ENCODE data around the gene RASGRF2. TPM values are rescaled to one million over a fixed set of nuclear protein-coding genes. Genes with fewer than 3 reads are reported as not detected.
"Not testable (repeated sequence)": the region's sequence is repeated elsewhere in the genome, so short reads cannot be mapped to it uniquely, and the experiment has no call there.

RASGRF2 gene
- polyA plus RNA-seq, 3 donors: 1.8 to 2.4 (median 2.1) TPM

GRCh38 chr5:81239613-81240012 lies 279.4 kb downstream of the RASGRF2 start:
- no peak for DNase-seq (ENCODE audit: extremely low read depth in 1 of 11, low read depth in 9 of 11, low spot score in 4 of 11)

DNA sequence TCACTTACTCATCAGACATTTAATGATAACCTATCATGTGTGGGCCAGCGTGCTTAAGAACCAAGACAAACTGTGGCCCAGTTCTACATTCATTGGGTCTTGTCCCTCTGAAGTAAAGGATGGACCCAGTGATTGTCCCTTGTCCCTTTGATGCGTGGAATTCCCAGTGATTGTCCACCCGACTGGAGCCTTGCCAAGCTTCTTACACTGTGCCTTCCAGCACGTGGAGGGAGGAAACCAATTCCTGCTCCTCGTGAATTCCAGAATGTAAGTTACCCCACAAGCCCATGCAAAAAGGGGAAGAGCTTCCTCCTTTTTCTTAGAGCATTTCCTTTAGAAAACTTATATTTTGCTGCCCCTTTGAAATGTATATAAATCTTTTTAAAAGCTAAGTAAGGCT lies 280.8 kb downstream of the RASGRF2 start:
- no peak for DNase-seq (ENCODE audit: extremely low read depth in 1 of 11, low read depth in 9 of 11, low spot score in 4 of 11)

DNA sequence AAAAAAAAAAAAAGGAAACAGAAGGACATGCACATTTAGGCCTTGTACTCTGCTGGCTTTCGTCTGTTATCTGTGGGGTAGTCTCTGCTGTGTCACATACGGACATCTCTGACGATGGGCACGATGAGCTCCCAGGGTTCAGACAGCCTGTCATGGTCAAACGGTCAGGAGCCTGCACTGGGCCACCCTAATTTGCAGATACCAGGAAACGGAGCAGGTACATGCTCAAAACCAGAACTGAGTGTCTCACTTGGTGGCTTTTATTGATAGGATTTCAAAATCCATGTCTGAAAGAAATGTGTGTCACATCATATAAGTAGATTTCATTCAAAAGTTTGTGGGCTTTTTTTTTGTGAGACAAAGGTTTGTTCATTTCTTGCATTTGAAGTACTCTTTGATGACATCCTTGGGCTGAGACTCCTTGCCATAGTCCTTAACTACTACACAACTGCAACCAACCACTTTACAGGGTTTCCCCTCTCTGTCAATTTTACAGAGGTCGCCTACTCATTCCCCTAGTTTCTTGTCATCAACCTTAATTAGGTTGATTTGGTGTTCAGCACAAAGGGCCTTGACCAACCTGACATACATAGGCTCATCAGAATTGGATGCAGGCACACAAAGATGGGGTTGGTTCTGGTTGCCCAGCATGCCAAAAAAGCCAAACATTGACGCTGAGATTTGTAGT lies 281.9 kb downstream of the RASGRF2 start:
- DNase-seq (ENCODE audit: extremely low read depth in 1 of 11, low read depth in 9 of 11, low spot score in 4 of 11): no peak

- no peak for DNase-seq (ENCODE audit: extremely low read depth in 1 of 11, low read depth in 9 of 11, low spot score in 4 of 11)
Measured at GRCh38 chr5:81242906-81243436, 282.8 kb downstream of the RASGRF2 start.

DNA sequence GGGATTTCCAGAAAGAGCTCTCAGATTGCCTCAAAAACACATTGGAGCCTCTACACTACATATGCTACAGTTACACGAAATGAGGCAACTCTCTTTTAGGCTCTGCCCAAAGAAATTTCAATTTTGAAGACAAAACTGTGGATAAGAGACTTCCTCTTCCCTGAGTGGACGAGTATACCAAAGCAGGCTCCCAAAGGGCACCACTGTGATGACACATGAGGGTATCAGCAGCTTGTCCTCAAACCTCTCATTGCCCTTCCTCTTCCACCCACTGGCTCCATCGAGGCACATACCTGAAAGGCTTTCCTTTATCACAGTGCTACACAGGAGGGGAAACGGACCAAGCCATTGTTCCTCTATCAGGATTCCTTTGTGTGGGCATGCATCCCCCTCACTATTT lies 284.3 kb downstream of the RASGRF2 start:
- DNase-seq (ENCODE audit: extremely low read depth in 1 of 11, low read depth in 9 of 11, low spot score in 4 of 11): no peak

DNA sequence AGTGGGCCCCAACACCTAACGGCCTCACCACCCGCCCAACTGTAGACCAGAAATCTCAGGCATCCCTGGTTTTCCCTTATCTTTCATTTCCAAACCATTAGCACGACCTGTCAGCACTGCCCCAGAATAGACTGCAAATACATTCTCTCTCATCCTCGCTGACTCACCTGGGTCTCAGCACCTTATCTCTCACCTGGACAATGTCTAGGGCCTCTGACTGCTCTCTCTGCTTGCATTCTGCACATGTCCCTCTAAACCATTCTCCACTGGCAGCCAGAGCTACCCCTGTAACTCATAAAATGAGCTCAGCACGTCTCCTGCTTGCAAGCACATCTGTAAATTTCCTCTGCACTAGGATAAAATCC lies 285.7 kb downstream of the RASGRF2 start:
- DNase-seq (ENCODE audit: extremely low read depth in 1 of 11, low read depth in 9 of 11, low spot score in 4 of 11): no peak

DNA sequence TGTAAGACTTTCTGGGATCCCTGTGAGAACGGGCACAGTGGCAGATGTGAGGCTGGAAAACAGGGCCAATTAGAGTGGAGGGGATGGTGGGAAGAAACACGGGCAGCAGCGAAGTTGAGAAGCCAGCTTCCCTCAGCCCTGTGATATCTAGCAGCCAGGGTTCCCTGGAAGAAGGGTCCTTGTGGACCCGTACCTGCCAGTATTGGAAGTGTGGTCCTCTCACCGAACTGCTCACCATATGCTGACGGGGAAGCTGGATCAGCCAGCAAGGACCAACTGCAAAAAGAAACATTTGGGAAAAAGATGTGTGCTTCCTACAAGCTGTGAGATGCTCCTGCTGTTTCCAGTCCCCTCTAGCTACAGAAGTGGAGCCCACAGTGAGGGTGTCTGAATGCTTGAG lies 286.5 kb downstream of the RASGRF2 start:
- DNase-seq (ENCODE audit: extremely low read depth in 1 of 11, low read depth in 9 of 11, low spot score in 4 of 11): no peak

DNA sequence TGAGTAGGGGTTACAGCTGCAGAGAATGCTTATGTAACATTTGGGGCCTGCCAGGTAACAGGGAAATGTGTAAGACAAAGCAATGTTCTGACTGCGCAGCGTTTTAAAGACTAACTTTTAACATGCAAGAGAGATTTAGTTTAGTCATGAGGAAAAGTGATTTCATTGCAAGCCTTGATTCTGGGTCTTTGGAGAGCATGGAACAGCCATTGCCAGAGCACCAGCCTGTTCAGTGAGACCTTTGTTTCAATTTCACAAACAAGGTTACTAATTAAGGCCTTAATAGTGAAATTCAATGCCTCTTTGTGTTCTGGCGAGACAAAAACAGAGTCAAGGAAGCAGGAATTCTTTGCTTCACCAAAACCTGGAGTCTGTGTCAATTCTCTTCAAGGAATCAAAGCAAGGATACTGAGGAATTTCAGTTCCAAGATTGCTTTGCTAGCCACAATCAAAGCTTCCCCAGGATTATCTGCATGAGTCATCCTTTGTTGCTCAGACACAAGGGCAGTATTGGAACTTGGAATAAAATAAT lies 287.3 kb downstream of the RASGRF2 start:
- no peak for DNase-seq (ENCODE audit: extremely low read depth in 1 of 11, low read depth in 9 of 11, low spot score in 4 of 11)

- DNase-seq (ENCODE audit: extremely low read depth in 1 of 11, low read depth in 9 of 11, low spot score in 4 of 11): no peak
Measured at GRCh38 chr5:81249240-81249639, 289.1 kb downstream of the RASGRF2 start.

DNA sequence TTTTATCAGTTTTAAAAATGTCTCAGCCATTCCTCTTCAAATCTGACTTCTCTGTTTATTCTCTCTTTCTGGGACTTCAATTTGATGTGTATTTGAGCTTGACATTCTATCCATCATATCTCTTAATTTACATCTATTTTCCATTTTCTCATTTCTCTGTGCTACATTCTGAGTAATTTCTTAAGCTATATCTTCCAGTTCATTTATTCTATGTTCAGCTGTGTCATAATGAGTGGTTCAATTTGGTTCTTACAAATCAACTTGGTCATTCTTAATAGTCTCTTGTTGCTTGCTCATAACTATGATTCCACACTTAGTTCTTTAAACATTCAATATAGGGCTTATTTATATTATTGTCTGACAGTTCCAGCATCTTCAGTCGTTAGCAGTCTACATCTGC lies 289.8 kb downstream of the RASGRF2 start:
- no peak for DNase-seq (ENCODE audit: extremely low read depth in 1 of 11, low read depth in 9 of 11, low spot score in 4 of 11)

DNA sequence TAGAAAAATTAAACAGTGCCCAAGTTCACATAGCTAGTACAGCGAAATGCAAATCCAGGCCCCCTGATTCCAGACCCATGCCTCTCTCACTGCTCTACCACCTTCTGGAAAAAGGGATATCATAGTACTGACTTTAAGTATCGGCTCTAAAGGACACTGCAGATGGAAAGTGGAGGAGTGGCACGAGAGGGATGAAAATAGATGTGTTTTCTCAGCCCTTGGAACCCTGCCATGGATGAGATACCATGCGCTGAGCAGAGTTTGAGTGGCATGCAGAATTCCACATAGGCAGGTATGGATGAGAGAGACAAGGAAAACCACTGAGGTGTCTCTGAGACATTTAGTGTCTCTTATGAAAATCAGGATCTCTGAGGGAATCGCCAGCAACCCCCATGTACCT lies 291.8 kb downstream of the RASGRF2 start:
- no peak for DNase-seq (ENCODE audit: extremely low read depth in 1 of 11, low read depth in 9 of 11, low spot score in 4 of 11)

GRCh38 chr5:81252904-81253303 lies 292.7 kb downstream of the RASGRF2 start:
- DNase-seq (ENCODE audit: extremely low read depth in 1 of 11, low read depth in 9 of 11, low spot score in 4 of 11): no peak

DNA sequence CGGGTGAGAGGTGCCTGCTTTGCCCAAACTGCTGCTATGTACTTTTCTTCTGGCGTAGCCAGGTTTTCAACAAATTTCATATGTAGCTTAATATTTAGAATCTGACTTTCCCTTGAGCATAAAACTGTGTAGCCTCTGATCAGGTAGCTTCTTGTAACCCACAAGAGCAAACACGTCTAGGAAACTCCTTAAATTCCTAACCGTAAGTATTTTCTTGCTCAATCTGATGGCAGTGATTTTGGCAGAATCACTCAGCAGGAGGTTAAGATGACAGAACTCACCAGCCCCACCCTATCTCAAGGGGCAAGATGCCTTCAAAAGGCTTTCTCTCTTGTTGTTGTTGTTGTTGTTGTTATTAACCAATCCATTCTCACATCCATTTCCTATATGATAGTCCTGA lies 293.7 kb downstream of the RASGRF2 start:
- DNase-seq (ENCODE audit: extremely low read depth in 1 of 11, low read depth in 9 of 11, low spot score in 4 of 11): no peak

DNA sequence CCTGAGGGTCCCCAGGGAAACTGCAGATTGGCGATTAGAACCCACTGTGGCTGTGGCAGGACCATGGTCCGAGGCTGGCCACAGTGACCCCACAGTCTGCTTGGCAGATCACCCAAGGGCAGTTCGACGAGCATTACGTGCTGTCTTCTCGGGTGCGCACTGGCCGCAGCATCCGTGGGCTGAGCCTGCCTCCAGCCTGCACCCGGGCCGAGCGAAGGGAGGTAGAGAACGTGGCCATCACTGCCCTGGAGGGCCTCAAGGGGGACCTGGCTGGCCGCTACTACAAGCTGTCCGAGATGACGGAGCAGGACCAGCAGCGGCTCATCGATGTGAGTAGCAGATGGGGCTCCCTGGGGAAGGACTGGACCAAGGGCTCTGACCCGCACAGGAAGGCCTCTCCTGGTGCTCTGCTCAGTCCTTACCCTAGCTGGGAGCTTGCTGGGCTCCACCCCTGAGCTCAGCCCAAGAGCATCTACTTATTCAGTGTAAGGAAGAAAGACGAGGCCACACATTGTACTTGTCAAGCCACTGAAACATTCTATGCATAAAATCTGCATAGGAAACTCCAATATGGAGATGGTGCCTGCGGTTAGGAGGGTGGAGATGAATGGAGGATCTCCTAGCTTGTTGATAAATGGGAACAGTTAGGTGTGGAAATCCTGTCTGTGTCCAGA lies 294.9 kb downstream of the RASGRF2 start:
- no peak for DNase-seq (ENCODE audit: extremely low read depth in 1 of 11, low read depth in 9 of 11, low spot score in 4 of 11)

DNA sequence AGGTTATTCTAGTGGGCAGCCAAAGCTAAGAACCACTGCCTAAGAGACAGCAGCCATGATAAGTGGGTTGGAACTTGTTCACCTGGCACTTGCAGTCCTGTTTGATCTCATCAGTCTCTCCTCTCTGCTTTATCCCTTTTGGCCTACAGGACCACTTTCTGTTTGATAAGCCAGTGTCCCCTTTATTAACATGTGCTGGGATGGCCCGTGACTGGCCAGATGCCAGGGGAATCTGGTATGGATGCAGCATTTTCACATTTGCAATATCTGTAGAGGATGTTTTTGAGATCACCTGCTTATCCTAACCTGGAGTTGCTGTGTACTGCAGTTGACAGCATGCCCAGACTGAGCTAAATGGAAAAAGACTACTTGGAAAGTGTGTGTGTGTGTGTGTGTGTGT lies 296.6 kb downstream of the RASGRF2 start:
- DNase-seq (ENCODE audit: extremely low read depth in 1 of 11, low read depth in 9 of 11, low spot score in 4 of 11): no peak

DNA sequence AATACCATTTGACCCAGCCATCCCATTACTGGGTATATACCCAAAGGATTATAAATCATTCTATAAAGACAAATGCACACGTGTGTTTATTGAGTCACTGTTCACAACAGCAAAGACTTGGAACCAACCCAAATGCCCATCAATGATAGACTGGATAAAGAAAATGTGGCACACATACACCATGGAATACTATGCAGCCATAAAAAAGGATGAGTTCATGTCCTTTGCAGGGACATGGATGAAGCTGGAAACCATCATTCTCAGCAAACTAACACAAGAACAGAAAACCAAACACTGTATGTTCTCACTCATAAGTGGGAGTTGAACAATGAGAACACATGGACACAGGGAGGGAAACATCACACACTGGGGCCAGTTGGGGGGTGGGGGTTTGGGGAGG lies 302.6 kb downstream of the RASGRF2 start:
- not testable (repeated sequence) for DNase-seq (ENCODE audit: extremely low read depth in 1 of 11, low read depth in 9 of 11, low spot score in 4 of 11)

DNA sequence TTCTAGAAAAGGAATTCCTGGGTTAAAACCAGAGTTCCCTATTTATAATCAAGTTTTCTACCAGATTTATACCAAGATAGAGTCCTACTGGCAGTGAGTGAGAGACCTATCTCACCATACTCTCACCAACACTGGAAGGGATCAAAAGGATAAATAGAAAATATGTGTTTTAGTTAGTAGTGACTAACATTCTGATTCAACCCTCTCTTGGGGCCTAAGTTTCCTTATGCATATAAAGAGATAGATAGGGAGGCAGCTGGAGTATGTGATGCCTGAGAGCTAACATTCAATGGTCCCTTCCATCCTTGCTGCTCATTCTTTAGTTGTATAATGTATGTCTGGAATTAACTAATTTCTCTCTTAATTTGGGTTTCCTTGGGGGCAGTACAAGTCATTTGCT lies 304.9 kb downstream of the RASGRF2 start:
- DNase-seq (ENCODE audit: extremely low read depth in 1 of 11, low read depth in 9 of 11, low spot score in 4 of 11): no peak

DNA sequence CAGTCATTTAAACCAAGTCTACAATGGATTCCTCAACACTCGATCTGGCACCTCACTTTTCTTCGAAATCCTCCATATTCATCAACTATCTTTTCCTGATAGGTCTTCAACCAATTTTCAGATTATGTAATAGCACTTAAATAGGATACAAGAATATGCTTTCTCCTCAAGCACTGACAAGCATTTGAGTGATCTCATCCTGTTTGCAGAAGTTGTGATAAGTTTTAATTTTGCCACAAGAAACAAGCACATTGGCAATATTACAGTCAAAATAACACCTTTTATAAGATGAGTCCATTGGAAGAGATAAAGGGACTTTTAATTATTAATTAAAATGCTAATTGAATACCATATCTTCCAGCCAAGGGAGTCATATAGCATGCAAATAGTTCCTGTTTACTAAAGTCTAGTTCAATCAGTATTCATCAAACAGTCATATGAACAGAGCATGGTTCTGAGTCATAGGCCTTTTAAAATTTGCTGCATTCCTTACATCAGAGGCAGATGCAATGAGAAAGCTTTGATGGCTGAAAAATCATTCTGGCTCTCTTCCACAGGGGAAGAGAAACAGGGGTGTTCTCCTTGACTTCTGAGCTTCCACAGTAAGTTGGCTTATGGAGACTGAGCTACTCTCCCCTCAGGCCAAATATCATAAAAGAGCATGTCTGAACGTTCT lies 308.5 kb downstream of the RASGRF2 start:
- no peak for DNase-seq (ENCODE audit: extremely low read depth in 1 of 11, low read depth in 9 of 11, low spot score in 4 of 11)

- DNase-seq (ENCODE audit: extremely low read depth in 1 of 11, low read depth in 9 of 11, low spot score in 4 of 11): no peak
Measured at GRCh38 chr5:81269751-81270393, 309.7 kb downstream of the RASGRF2 start.

All from renal cortex interstitium (tissue), 11 donors.